SK-N-MC (cell line): Measurements from ENCODE around the gene PRSS27.
"Not testable (repeated sequence)": the region's sequence is repeated elsewhere in the genome, so short reads cannot be mapped to it uniquely, and the experiment has no call there.

Source experiments
- EZH2 ChIP-seq: fragments of 200-600 bp; sonication (generic); IDR thresholded peaks from one replicate; pipeline ENCODE4 v1.6.1; 2017; ENCODE audit warnings: antibody characterized with exemption
- FOXP2 ChIP-seq: optimal IDR thresholded peaks from 2 replicates; pipeline ENCODE3; 2011; ENCODE audit warnings: mild to moderate bottlenecking, moderate library complexity; ENCODE audit not compliant: insufficient read depth; ENCODE audit errors: extremely low read length, control extremely low read depth
- POLR2AphosphoS5 ChIP-seq: IDR thresholded peaks from 2 replicates; pipeline ENCODE4 v1.6.1; 2012; ENCODE audit warnings: mild to moderate bottlenecking, low read depth, low read length, borderline replicate concordance

GRCh38 chr16:2680360-2680759, 39.7 kb downstream of the PRSS27 start:
- TF ChIP-seq EZH2, POLR2AphosphoS5, FOXP2: not testable (repeated sequence)
